Activated CD4-positive, CD25-positive, alpha-beta regulatory T cell treated with anti-CD3 and anti-CD28 coated beads, Interleukin-2, amount 50 U/mL, for 16 hours (primary cell): ENCODE measurements around the gene CLDN5.

ENCODE experiments used
- DNase-seq: peaks from one replicate; pipeline ENCODE4 v3.0.0-alpha.2; 2020; ENCODE audit warnings: low read depth, low spot score

Gene CLDN5

GRCh38 chr22:19504900-19505734, 19.1 kb downstream of the CLDN5 start:
- no peak for DNase-seq

- no peak for DNase-seq
Observed at GRCh38 chr22:19503869-19504268, 20.3 kb downstream of the CLDN5 start.

GRCh38 chr22:19503367-19503766, 20.8 kb downstream of the CLDN5 start:
- no peak for DNase-seq

- DNase-seq, result no peak
Observed at GRCh38 chr22:19501897-19502447, 22.2 kb downstream of the CLDN5 start.

- DNase-seq, result no peak
Observed at GRCh38 chr22:19499880-19500242, 24.3 kb downstream of the CLDN5 start.

- DNase-seq, result no peak
Observed at GRCh38 chr22:19499236-19499879, 24.9 kb downstream of the CLDN5 start.

GRCh38 chr22:19498866-19499190, 25.4 kb downstream of the CLDN5 start:
- DNase-seq, result no peak

GRCh38 chr22:19498154-19498865, 25.9 kb downstream of the CLDN5 start:
- no peak for DNase-seq

GRCh38 chr22:19497245-19497644, 27.0 kb downstream of the CLDN5 start:
- no peak for DNase-seq

- no peak for DNase-seq
Observed at GRCh38 chr22:19496324-19496630, 27.9 kb downstream of the CLDN5 start.

GRCh38 chr22:19495562-19496323, 28.5 kb downstream of the CLDN5 start:
- no peak for DNase-seq

- no peak for DNase-seq
Observed at GRCh38 chr22:19494676-19495173, 29.5 kb downstream of the CLDN5 start.

GRCh38 chr22:19494001-19494560, 30.1 kb downstream of the CLDN5 start:
- DNase-seq, result no peak

GRCh38 chr22:19492504-19493174, 31.6 kb downstream of the CLDN5 start:
- DNase-seq, result no peak

- DNase-seq, result no peak
Observed at GRCh38 chr22:19490628-19491230, 33.5 kb downstream of the CLDN5 start.

- no peak for DNase-seq
Observed at GRCh38 chr22:19488884-19489843, 35.0 kb downstream of the CLDN5 start.

- no peak for DNase-seq
Observed at GRCh38 chr22:19488285-19488684, 35.9 kb downstream of the CLDN5 start.

GRCh38 chr22:19483481-19484244, 40.5 kb downstream of the CLDN5 start:
- no peak for DNase-seq
